GM21717 (cell line): ENCODE data around the gene SLC39A3.

Experiments
- ATAC-seq: cut with Tn5 transposase; IDR thresholded peaks from one replicate; pipeline ENCODE4 v1.9.1; 2021; ENCODE audit warnings: mild to moderate bottlenecking, moderate library complexity; ENCODE audit not compliant: unreplicated experiment

SLC39A3 gene

DNA sequence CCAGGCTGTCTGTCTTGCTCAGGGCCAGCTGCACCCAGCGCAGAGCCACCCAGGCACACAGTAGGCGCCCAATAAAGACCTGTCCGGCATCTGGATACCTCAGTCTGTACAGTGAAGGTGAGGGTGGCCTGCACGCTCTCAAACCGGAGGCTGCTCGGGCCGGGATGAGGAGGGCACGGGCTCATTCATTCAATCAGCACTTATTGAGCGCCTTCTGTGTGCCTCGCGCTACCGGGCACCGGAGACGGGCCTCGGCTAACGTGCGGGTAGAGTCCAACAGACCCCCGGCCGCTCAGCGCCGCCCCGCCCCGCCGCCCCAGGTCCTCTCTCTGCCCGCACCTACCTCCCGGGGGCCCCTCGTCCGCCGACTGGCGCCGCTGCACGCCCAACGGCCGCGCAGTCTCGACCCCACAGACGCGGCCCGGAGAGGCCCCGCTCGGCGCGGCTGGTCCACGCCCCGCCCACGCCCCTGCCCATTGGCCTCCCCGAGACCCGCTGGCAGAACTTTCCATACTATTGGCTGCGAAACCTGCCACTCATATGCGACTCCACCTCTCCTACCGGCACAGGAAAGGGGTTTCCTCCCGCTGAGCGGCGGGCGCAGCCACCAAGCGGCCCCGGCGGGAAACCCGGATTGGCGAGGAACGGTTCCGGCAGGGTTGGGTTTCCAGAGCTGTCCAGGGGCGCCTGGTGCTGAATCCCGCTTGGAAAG is at the start of gene SLC39A3:
TSS of gene SLC39A3 (minus strand) at position 416 of the 712 bp plus-strand sequence. CDS start 2,760 bp downstream, outside the sequence.
- peak; percentile 76 for ATAC-seq

- no peak for ATAC-seq
These were observed 48.4 kb upstream of the SLC39A3 start for GRCh38 chr19:2788237-2788636.

DNA sequence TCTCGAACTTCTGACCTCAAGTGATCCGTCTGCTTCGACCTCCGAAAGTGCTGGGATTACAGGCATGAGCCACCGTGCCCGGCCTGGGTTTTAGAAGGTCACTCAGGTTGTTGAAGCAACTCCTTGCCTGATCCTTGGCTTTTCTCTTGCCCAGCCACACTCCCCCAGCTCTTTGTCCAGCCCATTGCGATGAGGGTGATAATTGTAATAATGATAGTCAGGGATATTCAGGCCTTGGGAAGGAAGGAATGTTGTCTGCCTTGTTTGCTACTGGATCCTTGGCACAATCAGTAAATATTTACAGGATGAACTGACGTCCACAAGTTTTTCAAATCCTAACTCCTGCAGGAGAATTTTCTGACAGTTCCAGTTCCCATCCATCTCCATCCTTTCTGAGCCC is 47.3 kb upstream of the SLC39A3 start:
- ATAC-seq: no peak

GRCh38 chr19:2785244-2785997 is 45.6 kb upstream of the SLC39A3 start, which contains the start of gene THOP1:
THOP1 (plus strand) TSS chr19:2785503; CDS start chr19:2785663, 160 bp downstream.
- peak; percentile 39 for ATAC-seq

DNA sequence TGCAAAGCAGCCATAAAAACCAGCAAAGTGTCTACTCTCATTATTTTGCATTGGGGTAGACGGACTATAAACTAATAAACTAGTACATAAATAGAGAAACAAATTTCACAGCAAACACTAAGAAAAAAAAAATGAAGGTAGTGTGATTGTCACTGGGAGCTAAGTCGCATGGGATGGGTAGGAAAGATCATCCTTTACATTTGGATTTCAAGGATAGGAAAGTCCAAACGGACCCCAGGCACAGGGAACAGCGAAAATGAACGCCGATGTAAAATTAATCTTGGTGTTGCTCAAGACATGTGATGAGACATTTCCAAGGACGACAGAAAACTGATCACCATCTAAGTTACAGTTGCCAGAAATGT is 43.9 kb upstream of the SLC39A3 start:
- ATAC-seq: no peak

GRCh38 chr19:2782936-2783780 is 43.3 kb upstream of the SLC39A3 start, which contains the start of gene SGTA:
SGTA (minus strand) TSS chr19:2783273; CDS start chr19:2769068, 14,205 bp downstream.
- ATAC-seq: peak; percentile 62

GRCh38 chr19:2782329-2782935 is 42.6 kb upstream of the SLC39A3 start:
- ATAC-seq: no peak

GRCh38 chr19:2780284-2780683 is 40.5 kb upstream of the SLC39A3 start:
- no peak for ATAC-seq

GRCh38 chr19:2779121-2779740 is 39.4 kb upstream of the SLC39A3 start:
- no peak for ATAC-seq

DNA sequence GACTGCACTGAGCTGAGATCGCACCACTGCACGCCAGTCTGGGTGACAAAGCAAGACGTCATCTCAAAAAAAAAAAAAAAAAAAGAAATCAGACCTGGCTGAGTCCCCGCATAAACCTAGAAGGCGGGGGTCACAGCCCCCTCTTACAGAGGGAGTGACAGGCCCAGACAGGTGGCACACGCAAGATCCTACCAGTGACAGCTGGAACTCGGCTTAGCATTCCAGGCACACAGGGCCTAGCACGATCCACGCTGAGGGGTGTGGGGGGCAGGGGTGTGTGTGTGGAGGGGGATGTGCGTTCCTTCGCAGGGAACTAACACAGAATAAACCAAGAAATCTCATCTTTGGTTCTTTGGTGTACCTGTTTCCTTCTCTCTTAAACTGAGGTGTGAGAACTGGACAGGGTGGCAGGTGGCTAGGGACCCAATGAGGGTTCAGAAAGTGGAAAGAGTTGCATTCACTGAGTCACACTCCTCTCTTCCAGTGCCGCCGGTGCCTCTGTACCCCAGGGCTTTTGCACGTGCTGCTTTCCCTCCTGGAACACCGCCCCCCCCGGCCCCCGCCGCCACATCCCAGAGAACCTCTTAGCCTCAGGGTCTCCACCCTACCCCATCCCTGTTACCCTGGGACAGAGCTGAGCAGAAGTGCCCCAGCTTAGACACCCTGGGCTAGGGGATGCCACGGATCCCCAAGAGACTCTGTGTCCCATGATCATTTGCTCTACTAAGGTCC is 38.3 kb upstream of the SLC39A3 start:
- no peak for ATAC-seq

DNA sequence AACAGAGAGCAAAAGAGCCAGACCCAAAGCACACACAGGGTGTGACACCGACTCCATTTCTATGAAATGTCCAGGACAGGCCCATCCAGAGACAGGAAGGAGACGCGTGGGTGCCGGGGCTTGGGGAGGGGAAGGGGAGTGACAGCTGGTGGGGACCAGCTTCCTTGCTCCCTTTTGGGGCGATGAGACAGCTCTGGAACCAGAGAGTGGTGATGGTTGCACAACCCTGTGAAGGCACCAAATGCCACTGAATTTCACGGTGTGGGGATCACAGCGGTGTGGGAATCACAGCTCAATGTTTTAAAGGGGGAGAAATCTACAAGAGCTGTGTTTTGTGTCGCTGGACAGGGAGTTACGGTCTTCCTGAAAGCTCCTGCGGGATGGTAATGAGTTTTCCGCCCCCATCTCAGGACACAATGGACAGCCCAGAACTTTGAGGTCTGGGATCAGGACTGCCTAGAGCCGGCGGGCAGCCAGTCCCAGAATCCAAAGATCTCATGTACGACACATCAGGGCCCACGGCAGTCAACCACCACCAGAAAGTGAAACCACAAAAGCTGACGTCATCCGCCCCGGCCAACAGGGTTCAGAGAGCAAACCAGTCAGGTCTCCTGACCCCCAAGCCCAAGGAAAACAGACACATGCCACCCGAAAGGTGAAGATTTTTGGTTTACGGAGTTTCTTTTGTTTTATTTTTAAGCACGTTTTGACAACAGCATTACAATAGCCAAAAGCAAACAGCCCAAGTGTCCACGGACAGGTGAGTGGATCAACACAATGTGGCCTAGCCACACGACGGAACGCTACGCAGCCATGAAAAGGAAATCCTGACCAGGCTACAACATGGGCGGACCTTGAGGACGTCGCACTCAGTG is 36.0 kb upstream of the SLC39A3 start:
- ATAC-seq: no peak

DNA sequence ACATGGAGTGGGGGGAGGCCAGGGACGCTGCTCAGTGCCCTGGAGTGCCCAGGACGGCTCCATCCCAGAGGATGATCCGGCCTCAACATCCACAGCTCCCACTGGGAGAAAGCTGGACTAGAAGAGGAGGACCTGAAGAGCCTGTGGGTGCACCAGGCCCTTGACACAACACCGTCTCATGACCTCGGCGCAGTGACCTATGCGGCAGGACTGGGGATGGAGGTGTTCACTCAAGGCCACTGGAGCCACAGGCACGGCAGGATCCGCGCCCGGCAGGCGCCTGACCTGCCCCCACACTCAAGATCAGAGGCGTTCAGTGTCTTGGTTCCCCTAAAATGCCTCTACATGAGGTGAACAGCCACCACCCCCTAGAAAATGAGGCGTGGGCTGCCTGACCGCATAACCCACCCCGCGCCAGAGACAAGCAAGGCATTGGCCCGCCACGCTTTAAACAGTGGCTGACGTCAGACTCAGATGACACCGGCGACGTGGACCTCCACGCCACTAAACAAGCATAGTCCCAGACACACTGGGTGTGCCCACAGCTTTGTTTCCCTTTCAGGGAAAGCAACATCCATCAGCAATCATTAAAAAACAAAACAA is 35.2 kb upstream of the SLC39A3 start:
- ATAC-seq: no peak

GRCh38 chr19:2774083-2774679 is 34.4 kb upstream of the SLC39A3 start:
- no peak for ATAC-seq

GRCh38 chr19:2771786-2772674 is 32.2 kb upstream of the SLC39A3 start:
- no peak for ATAC-seq

GRCh38 chr19:2770055-2771013 is 30.5 kb upstream of the SLC39A3 start:
- ATAC-seq: no peak

DNA sequence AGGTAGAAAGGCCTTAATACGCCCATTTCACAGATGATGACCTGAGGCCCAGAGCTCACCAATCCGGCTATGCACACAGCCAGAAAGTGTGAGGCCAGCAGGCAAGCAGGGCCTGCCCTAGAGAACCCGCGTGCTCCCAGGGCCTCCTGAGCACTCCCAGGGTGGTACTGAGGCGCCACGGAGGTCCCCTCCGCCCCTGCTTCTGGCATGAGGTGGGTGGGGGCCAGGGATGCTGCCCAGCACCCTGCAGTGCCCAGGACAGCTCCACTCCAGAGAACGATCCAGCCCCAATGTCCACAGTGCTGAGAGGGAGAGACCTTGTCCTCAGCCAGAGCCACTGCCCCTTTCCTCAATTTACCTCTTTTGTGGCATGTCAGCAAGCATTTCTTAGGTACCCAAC is 29.4 kb upstream of the SLC39A3 start:
- ATAC-seq: no peak
